Measurements from ENCODE around the gene HACL1.

- TF ChIP-seq CTCF (IDR thresholded peaks at IDR 0.05) (no peak), POLR2A (IDR thresholded peaks at IDR 0.05) (no peak)
Measured at GRCh38 chr3:15638193-15638890, 37.0 kb upstream of the HACL1 start.
